BLaER1 treated with 17β-estradiol and CSF1 and Interleukin-3, amounts not matched to agents 10 nM and 100 nM (cell line): ENCODE results near the gene ATP5PO.

Experiments
- H3K27ac ChIP-seq, 11 experiments: shearing (Covaris generic); formaldehyde crosslinking; 2 replicates each; pipeline ENCODE4 v1.8.1; 2022
- H3K27me3 ChIP-seq, 11 experiments: shearing (Covaris generic); formaldehyde crosslinking; 2 replicates each; pipeline ENCODE4 v1.8.1; 2022
- H3K36me3 ChIP-seq, 11 experiments: shearing (Covaris generic); formaldehyde crosslinking; 2 replicates each; pipeline ENCODE4 v1.8.1; 2022
- H3K4me1 ChIP-seq, 10 experiments: shearing (Covaris generic); formaldehyde crosslinking; 2 replicates each; pipeline ENCODE4 v1.8.1; 2022
- H3K4me2 ChIP-seq, 11 experiments: shearing (Covaris generic); formaldehyde crosslinking; 2 replicates each; pipeline ENCODE4 v1.8.1; 2022
- H3K4me3 ChIP-seq, 10 experiments: shearing (Covaris generic); formaldehyde crosslinking; 2 replicates each; pipeline ENCODE4 v1.8.1; 2022
- H3K9ac ChIP-seq, 11 experiments: shearing (Covaris generic); formaldehyde crosslinking; 2 replicates each; pipeline ENCODE4 v1.8.1; 2022
- H3K9me3 ChIP-seq, 11 experiments: shearing (Covaris generic); formaldehyde crosslinking; replicated peaks in 1 of 11; 2 replicates each; pipeline ENCODE4 v1.8.1; 2022
- H4K20me1 ChIP-seq, 11 experiments: shearing (Covaris generic); formaldehyde crosslinking; 2 replicates each; pipeline ENCODE4 v1.8.1; 2022
- Cebpa-rat ChIP-seq, 11 experiments: shearing (Covaris generic); IDR thresholded peaks; 2 replicates each; pipeline ENCODE4 v1.8.1; 2022

The ATP5PO gene

DNA sequence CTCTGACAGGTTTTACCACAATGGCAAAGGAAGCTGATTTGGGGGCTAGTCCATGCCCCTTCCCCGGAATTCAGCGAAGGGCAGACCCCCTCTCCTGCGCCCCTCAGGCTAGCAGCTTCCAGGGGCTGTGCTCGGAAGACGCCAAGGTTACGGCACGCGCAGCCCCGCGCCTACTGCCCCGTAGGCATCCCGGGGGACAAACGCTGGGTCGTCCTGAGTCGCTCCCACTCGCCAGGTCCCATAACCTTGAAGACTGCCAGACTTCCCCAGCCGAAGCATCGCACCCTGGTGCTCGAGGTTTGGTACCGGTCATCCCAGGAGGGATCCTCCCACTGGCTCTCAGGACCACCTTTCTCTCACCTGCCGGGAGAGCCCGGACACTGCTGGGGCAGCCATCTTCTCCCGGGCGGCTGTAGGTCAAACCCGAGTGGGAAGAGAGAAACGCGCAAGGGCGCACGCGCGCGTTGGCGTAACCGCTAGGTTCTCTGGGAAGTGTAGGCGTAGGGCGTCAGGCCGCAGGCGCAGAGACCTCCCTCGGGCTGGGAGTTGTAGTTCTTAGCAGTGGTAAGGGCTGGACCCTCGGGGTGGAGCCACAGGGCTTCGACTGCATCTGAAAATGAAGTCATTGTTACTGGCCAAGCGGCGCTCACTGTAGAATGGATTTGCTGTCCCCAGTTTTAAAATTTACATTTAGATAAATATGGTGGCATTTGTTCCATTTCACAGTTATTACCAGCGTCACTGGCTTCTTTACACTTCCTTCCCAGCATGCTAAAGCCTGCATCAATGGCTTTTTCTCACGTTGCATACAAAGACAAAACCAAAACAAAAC is at the start of gene ATP5PO:
ATP5PO (minus strand) TSS at position 437 of the 832 bp plus-strand sequence; CDS start at position 396, 41 bp downstream.
- Histone ChIP-seq H3K4me3 (peak within 1 kb of the TSS; percentile 79 to 98 (median 92)), H3K27me3 (no peaks in the 10 kb centered on the region), H3K9me3 (no peaks in the 10 kb centered on the region), H3K9ac (peak within 1 kb of the TSS; percentile 88 to 96 (median 94)), H3K27ac (peak within 1 kb of the TSS; percentile 83 to 96 (median 89)), H3K4me2 (peak within 1 kb of the TSS; percentile 78 to 95 (median 87)), H3K36me3 (peaks cover 34 to 38% (median 36%) of the 10 kb centered on the region in 11 experiments), H3K4me1 (peaks cover 15 to 30% (median 20%) of the 10 kb centered on the region in 10 experiments), H4K20me1 (peaks cover 0 to 11% (median under 1%) of the 10 kb centered on the region in 11 experiments; a peak in 9 of 22 replicates)
- TF ChIP-seq Cebpa-rat (IDR thresholded peaks at IDR 0.05): no peak

GRCh38 chr21:33964706-33965325 is 49.2 kb upstream of the ATP5PO start:
- H4K20me1 ChIP-seq: no peaks in the 10 kb centered on the region
- H3K36me3 ChIP-seq: no peaks in the 10 kb centered on the region; a peak in 1 of 22 replicates
- no peak overlapping the region for H3K4me3 ChIP-seq
- peaks cover 0 to 28% (median 19%) of the 10 kb centered on the region in 10 experiments; a peak in 12 of 20 replicates for H3K4me1 ChIP-seq
- no peak for TF ChIP-seq Cebpa-rat (IDR thresholded peaks at IDR 0.05)
- no peaks in the 10 kb centered on the region for H3K27me3 ChIP-seq
- H3K9ac ChIP-seq: no peak overlapping the region
- peaks cover 14 to 31% (median 22%) of the 10 kb centered on the region in 11 experiments for H3K9me3 ChIP-seq
- H3K27ac ChIP-seq: no peak overlapping the region
- no peak overlapping the region for H3K4me2 ChIP-seq

- H3K9ac ChIP-seq: no peak overlapping the region
- peaks cover 0 to 21% (median 16%) of the 10 kb centered on the region in 10 experiments; a peak in 12 of 20 replicates for H3K4me1 ChIP-seq
- TF ChIP-seq Cebpa-rat (IDR thresholded peaks at IDR 0.05): no peak
- no peaks in the 10 kb centered on the region; a peak in 1 of 22 replicates for H3K36me3 ChIP-seq
- no peak overlapping the region for H3K27ac ChIP-seq
- no peak overlapping the region for H3K4me3 ChIP-seq
- H4K20me1 ChIP-seq: no peaks in the 10 kb centered on the region
- H3K9me3 ChIP-seq: peaks cover 20 to 39% (median 30%) of the 10 kb centered on the region in 11 experiments
- no peak overlapping the region for H3K4me2 ChIP-seq
- H3K27me3 ChIP-seq: no peaks in the 10 kb centered on the region
These were observed 48.4 kb upstream of the ATP5PO start for GRCh38 chr21:33963848-33964555.

GRCh38 chr21:33962290-33962689 is 46.7 kb upstream of the ATP5PO start:
- H3K27me3 ChIP-seq: no peaks in the 10 kb centered on the region
- no peak for TF ChIP-seq Cebpa-rat (IDR thresholded peaks at IDR 0.05)

DNA sequence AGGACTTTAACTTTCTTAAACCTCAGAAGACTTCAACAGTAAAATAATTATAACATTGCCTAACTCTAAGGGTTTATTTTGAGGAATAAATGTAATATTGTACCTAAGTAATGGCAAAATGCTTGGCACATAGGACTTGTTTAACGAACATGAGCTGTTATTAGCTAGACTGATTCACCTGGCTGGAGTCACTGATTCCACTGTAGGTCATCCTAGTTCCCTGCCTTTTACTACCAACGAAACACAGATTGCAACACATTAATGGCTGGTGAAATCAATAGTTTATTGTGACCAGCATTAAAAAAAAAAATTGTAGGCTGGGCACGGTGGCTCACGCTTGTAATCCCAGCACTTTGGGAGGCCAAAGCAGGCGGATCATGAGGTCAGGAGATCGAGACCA is 45.5 kb upstream of the ATP5PO start:
- Histone ChIP-seq H3K9ac (no peak overlapping the region), H3K4me2 (no peak overlapping the region), H4K20me1 (no peaks in the 10 kb centered on the region), H3K4me1 (peaks cover 0 to 2% (median 0%) of the 10 kb centered on the region in 10 experiments; a peak in 2 of 20 replicates), H3K27ac (no peak overlapping the region), H3K27me3 (no peaks in the 10 kb centered on the region), H3K4me3 (no peak overlapping the region), H3K36me3 (no peaks in the 10 kb centered on the region; a peak in 1 of 22 replicates), H3K9me3 (peaks cover 24 to 57% (median 49%) of the 10 kb centered on the region in 11 experiments)
- TF ChIP-seq Cebpa-rat (IDR thresholded peaks at IDR 0.05): no peak

More at GRCh38 chr21:33962290-33962689, 46.7 kb upstream of the ATP5PO start:
- Histone ChIP-seq H3K36me3 (no peaks in the 10 kb centered on the region; a peak in 1 of 22 replicates), H3K9me3 (peaks cover 24 to 55% (median 44%) of the 10 kb centered on the region in 11 experiments), H3K27ac (no peak overlapping the region), H3K4me1 (peaks cover 0 to 11% (median 7%) of the 10 kb centered on the region in 10 experiments; a peak in 11 of 20 replicates), H4K20me1 (no peaks in the 10 kb centered on the region), H3K4me3 (no peak overlapping the region), H3K4me2 (no peak overlapping the region), H3K9ac (no peak overlapping the region)

GRCh38 chr21:33959680-33960079 is 44.1 kb upstream of the ATP5PO start:
- Histone ChIP-seq H4K20me1 (no peaks in the 10 kb centered on the region), H3K9ac (no peak overlapping the region), H3K4me1 (peaks cover 0 to 10% (median 0%) of the 10 kb centered on the region in 10 experiments; a peak in 3 of 20 replicates), H3K36me3 (no peaks in the 10 kb centered on the region; a peak in 1 of 22 replicates), H3K4me3 (no peak overlapping the region), H3K27ac (no peak overlapping the region), H3K4me2 (no peak overlapping the region), H3K9me3 (peaks cover 24 to 58% (median 49%) of the 10 kb centered on the region in 11 experiments), H3K27me3 (no peaks in the 10 kb centered on the region)
- no peak for TF ChIP-seq Cebpa-rat (IDR thresholded peaks at IDR 0.05)

- no peak overlapping the region for H3K4me2 ChIP-seq
- H3K4me3 ChIP-seq: no peak overlapping the region
- no peaks in the 10 kb centered on the region for H3K27me3 ChIP-seq
- TF ChIP-seq Cebpa-rat (IDR thresholded peaks at IDR 0.05): peak in 1 of 11 experiments; percentile 71; a peak in 3 of 22 replicates
- peaks cover 28 to 44% (median 31%) of the 10 kb centered on the region in 10 experiments for H3K4me1 ChIP-seq
- H3K9me3 ChIP-seq: peaks cover 19 to 37% (median 25%) of the 10 kb centered on the region in 11 experiments; a peak in 20 of 22 replicates
- no peak overlapping the region for H3K27ac ChIP-seq
- no peaks in the 10 kb centered on the region for H3K36me3 ChIP-seq
- H3K9ac ChIP-seq: no peak overlapping the region
- H4K20me1 ChIP-seq: no peaks in the 10 kb centered on the region
These were observed 38.8 kb upstream of the ATP5PO start for GRCh38 chr21:33954395-33954794.

- peak overlapping the region; percentile 23 to 74 (median 55) for H3K4me2 ChIP-seq
- no peaks in the 10 kb centered on the region for H3K27me3 ChIP-seq
- H4K20me1 ChIP-seq: no peaks in the 10 kb centered on the region
- peak overlapping the region in 10 of 11 experiments; percentile 33 to 62 (median 44); a peak in 19 of 22 replicates for H3K27ac ChIP-seq
- no peak overlapping the region for H3K4me3 ChIP-seq
- no peak for TF ChIP-seq Cebpa-rat (IDR thresholded peaks at IDR 0.05)
- H3K9ac ChIP-seq: peak overlapping the region in 5 of 11 experiments; percentile 1 to 35 (median 9); a peak in 3 of 22 replicates
- peaks cover 57 to 73% (median 59%) of the 10 kb centered on the region in 10 experiments for H3K4me1 ChIP-seq
- peaks cover 0 to 16% (median 9%) of the 10 kb centered on the region in 11 experiments; a peak in 7 of 22 replicates for H3K9me3 ChIP-seq
- no peaks in the 10 kb centered on the region for H3K36me3 ChIP-seq
These were observed 35.9 kb upstream of the ATP5PO start for GRCh38 chr21:33951276-33952178.
